ENCODE measurements around the gene PTPRN2.
A peak's percentile ranks its signal among the peaks of the same experiment; 100 is the strongest.

PTPRN2 gene

GRCh38 chr7:158030566-158030965 is 557.1 kb downstream of the PTPRN2 start:
- TF ChIP-seq ZFX (IDR thresholded peaks at IDR 0.05; ENCODE audit: borderline replicate concordance) (no peak), CTCF (IDR thresholded peaks at IDR 0.05) (no peak)
- no peak overlapping the region for H3K27ac ChIP-seq

GRCh38 chr7:158030071-158030470 is 557.6 kb downstream of the PTPRN2 start:
- H3K27ac ChIP-seq: no peak overlapping the region
- TF ChIP-seq ZFX (IDR thresholded peaks at IDR 0.05; ENCODE audit: borderline replicate concordance): no peak

DNA sequence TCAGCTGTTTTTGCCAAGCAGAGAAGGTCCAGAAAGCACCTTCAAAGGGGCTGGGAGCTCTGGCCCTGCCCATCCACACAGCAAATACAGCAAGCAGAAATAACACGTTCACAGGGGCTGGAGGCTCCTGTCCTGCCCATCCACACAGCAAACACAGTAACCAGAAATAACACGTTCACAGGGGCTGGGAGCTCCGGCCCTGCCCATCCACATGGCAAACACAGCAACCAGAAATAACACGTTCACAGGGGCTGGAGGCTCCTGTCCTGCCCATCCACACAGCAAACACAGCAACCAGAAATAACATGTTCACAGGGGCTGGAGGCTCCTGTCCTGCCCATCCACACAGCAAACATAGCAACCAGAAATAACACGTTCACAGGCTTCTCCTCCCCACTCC is 558.1 kb downstream of the PTPRN2 start:
- no peak overlapping the region for H3K27ac ChIP-seq
- TF ChIP-seq CTCF (IDR thresholded peaks at IDR 0.05) (no peak), ZFX (IDR thresholded peaks at IDR 0.05; ENCODE audit: borderline replicate concordance) (no peak)

- TF ChIP-seq ZFX (IDR thresholded peaks at IDR 0.05; ENCODE audit: borderline replicate concordance) (no peak), CTCF (IDR thresholded peaks at IDR 0.05) (no peak)
- H3K27ac ChIP-seq: no peak overlapping the region
Observed at GRCh38 chr7:158028971-158029370, 558.7 kb downstream of the PTPRN2 start.

GRCh38 chr7:158028290-158028941 is 559.2 kb downstream of the PTPRN2 start:
- H3K27ac ChIP-seq: peak overlapping the region; percentile 30; the same call in 1 of the 2 replicates
- TF ChIP-seq CTCF (IDR thresholded peaks at IDR 0.05) (no peak; the same call in 1 of the 2 replicates), ZFX (IDR thresholded peaks at IDR 0.05; ENCODE audit: borderline replicate concordance) (no peak)

- TF ChIP-seq ZFX (IDR thresholded peaks at IDR 0.05; ENCODE audit: borderline replicate concordance) (no peak), CTCF (IDR thresholded peaks at IDR 0.05) (no peak)
- no peak overlapping the region for H3K27ac ChIP-seq
Observed at GRCh38 chr7:158027646-158028045, 560.0 kb downstream of the PTPRN2 start.

GRCh38 chr7:158026636-158027265 is 560.9 kb downstream of the PTPRN2 start:
- H3K27ac ChIP-seq: no peak overlapping the region
- no peak for TF ChIP-seq ZFX (IDR thresholded peaks at IDR 0.05; ENCODE audit: borderline replicate concordance)
- no peak for TF ChIP-seq CTCF (IDR thresholded peaks at IDR 0.05)
